Measurements from ENCODE around the gene PSAPL1.

GRCh38 chr4:7394681-7395451, 39.9 kb downstream of the PSAPL1 start:
- TF ChIP-seq CTCF (IDR thresholded peaks at IDR 0.05) = no peak
- no peak for TF ChIP-seq ZFX (IDR thresholded peaks at IDR 0.05; ENCODE audit: borderline replicate concordance)

Measured in 22Rv1 (cell line).